Smooth muscle cell (in vitro differentiated cells): ENCODE measurements around the gene SNCG. TPM values are rescaled to one million over a fixed set of nuclear protein-coding genes. Genes with fewer than 3 reads are reported as not detected.
A peak's percentile ranks its signal among the peaks of the same experiment; 100 is the strongest.

ENCODE experiments used
- DNase-seq: peaks from one replicate; lab custom pipeline; 2025; ENCODE audit not compliant: unreplicated experiment; lab: John Stamatoyannopoulos, UW
- H2AFZ ChIP-seq: fragments of 200-600 bp; sonication (generic); 2 replicates; pipeline ENCODE4 v1.6.0; 2016; ENCODE audit warnings: antibody characterized with exemption, low read depth, mild to moderate bottlenecking
- H3F3A ChIP-seq: fragments of 200-600 bp; sonication (generic); 2 replicates; pipeline ENCODE4 v1.6.0; 2017; ENCODE audit warnings: antibody characterized with exemption, low read depth
- H3K27ac ChIP-seq: fragments of 200-600 bp; sonication (generic); 2 replicates; pipeline ENCODE4 v1.5.1; 2016; ENCODE audit warnings: low read depth, mild to moderate bottlenecking
- H3K27me3 ChIP-seq: fragments of 200-600 bp; sonication (generic); 2 replicates; pipeline ENCODE4 v1.6.1; 2016; ENCODE audit warnings: low read depth, mild to moderate bottlenecking
- H3K36me3 ChIP-seq: fragments of 200-600 bp; sonication (generic); 2 replicates; pipeline ENCODE4 v1.5.1; 2016; ENCODE audit warnings: low read depth
- H3K4me1 ChIP-seq: fragments of 200-600 bp; sonication (generic); 2 replicates; pipeline ENCODE4 v1.5.1; 2016; ENCODE audit warnings: low read depth
- H3K4me2 ChIP-seq: fragments of 200-600 bp; sonication (generic); 2 replicates; pipeline ENCODE4 v1.6.0; 2016; ENCODE audit warnings: mild to moderate bottlenecking
- H3K4me3 ChIP-seq: fragments of 200-600 bp; sonication (generic); 2 replicates; pipeline ENCODE4 v1.5.1; 2016; ENCODE audit warnings: mild to moderate bottlenecking
- H3K79me2 ChIP-seq: fragments of 200-600 bp; sonication (generic); 2 replicates; pipeline ENCODE4 v1.6.0; 2016; ENCODE audit warnings: low read depth, mild to moderate bottlenecking
- H3K9ac ChIP-seq: fragments of 200-600 bp; sonication (generic); 2 replicates; pipeline ENCODE4 v1.6.0; 2016; ENCODE audit warnings: low read depth
- H3K9me3 ChIP-seq: fragments of 200-600 bp; sonication (generic); replicated peaks from 2 replicates; pipeline ENCODE4 v1.5.1; 2016; ENCODE audit warnings: low read depth
- H4K20me1 ChIP-seq: fragments of 200-600 bp; sonication (generic); 2 replicates; pipeline ENCODE4 v1.6.0; 2016; ENCODE audit warnings: low read depth
- WGBS: methylation state at CpG from one replicate; pipeline ENCODE4 v1.1.7; 2016; ENCODE audit warnings: low lambda C conversion rate; 5-methylcytosine and 5-hydroxymethylcytosine counted together
- polyA plus RNA-seq: library from polyadenylated mRNA; unstranded; fragments of >200 nt; fragmentation: Nextera tagmentation; extraction: Ambion mirVana; gene quantifications from 2 replicates; pipeline ENCODE4 v1.2.1, GENCODE V29; 2016
- total RNA-seq: library from RNA; depleted of rRNA; stranded (reverse); fragments of >200 nt; gene quantifications from 2 replicates; pipeline ENCODE4 v1.2.3, GENCODE V29; 2014
- TF ChIP-seq, protein P1 (sequence below): fragments of 200-600 bp; sonication (generic); IDR thresholded peaks from 2 replicates; pipeline ENCODE4 v1.5.1; 2017; ENCODE audit warnings: borderline replicate concordance, mild to moderate bottlenecking, antibody characterized with exemption; ENCODE audit not compliant: insufficient read depth, poor library complexity, severe bottlenecking

SNCG gene
- total and polyA plus RNA-seq, 2 experiments from 2014 or later = 2.3 to 6.7 TPM

DNA sequence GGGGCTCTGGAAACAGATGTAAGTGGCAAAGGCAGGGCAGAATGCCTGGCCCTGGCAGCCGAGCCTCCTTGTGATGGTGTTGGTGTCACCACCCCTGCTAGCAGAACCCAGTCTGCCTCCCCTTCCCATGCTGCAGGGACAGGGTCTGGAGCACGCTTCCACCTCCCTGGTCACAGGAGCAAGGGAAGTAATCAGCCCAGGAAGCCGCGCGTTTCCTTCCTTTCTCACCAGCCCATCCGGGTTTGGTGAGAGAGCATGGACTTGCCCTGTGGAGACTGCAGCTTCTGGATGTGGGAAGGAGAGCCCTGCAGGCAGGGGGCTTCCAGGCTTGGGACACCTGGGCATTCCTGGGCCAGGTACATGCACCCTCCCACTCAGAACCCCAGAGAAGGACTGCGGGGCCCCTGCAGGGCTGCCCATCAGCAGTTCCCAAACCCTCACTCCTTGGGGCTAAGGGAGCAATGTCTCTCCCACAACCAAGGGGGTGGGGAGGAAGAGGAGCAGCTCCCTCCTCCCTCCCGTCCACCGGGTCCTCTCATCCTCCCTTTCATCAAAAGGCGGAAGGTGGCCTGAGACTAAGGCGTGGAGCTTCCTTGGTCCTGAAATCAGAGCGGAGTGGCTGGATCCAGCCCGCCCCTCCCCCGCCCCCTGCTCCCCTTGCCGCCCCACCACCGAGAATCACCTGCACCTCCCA is 2.8 kb upstream of the SNCG start:
- Histone ChIP-seq H3K27ac (no peak overlapping the region), H3K36me3 (no peaks in the 10 kb centered on the region), H3K4me1 (peaks cover 34% of the 10 kb centered on the region), H3K9me3 (no peaks in the 10 kb centered on the region), H3K79me2 (no peaks in the 10 kb centered on the region), H2AFZ (no peak overlapping the region), H3K9ac (no peak overlapping the region), H3K4me3 (no peak overlapping the region), H3F3A (no peaks in the 10 kb centered on the region), H4K20me1 (no peaks in the 10 kb centered on the region), H3K27me3 (no peaks in the 10 kb centered on the region), H3K4me2 (peak overlapping the region; percentile 74)
- TF ChIP-seq, protein P1, sequence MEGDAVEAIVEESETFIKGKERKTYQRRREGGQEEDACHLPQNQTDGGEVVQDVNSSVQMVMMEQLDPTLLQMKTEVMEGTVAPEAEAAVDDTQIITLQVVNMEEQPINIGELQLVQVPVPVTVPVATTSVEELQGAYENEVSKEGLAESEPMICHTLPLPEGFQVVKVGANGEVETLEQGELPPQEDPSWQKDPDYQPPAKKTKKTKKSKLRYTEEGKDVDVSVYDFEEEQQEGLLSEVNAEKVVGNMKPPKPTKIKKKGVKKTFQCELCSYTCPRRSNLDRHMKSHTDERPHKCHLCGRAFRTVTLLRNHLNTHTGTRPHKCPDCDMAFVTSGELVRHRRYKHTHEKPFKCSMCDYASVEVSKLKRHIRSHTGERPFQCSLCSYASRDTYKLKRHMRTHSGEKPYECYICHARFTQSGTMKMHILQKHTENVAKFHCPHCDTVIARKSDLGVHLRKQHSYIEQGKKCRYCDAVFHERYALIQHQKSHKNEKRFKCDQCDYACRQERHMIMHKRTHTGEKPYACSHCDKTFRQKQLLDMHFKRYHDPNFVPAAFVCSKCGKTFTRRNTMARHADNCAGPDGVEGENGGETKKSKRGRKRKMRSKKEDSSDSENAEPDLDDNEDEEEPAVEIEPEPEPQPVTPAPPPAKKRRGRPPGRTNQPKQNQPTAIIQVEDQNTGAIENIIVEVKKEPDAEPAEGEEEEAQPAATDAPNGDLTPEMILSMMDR = no peak
- no peak for DNase-seq
- 69% methylated on average over 12 of the region's 16 CpGs for WGBS

- no peak overlapping the region for H2AFZ ChIP-seq
- TF ChIP-seq, protein P1 = no peak
Observed at GRCh38 chr10:86956195-86956847, 2.1 kb upstream of the SNCG start.

GRCh38 chr10:86956848-86957448 is 1.5 kb upstream of the SNCG start:
- no peak for DNase-seq
- H3K4me1 ChIP-seq = peaks cover 34% of the 10 kb centered on the region
- TF ChIP-seq, protein P1 = no peak
- H3K27me3 ChIP-seq = no peaks in the 10 kb centered on the region
- H3F3A ChIP-seq = no peaks in the 10 kb centered on the region
- H3K79me2 ChIP-seq = no peaks in the 10 kb centered on the region
- no peaks in the 10 kb centered on the region for H4K20me1 ChIP-seq
- H3K27ac ChIP-seq = no peak overlapping the region
- H3K9ac ChIP-seq = no peak overlapping the region
- H3K9me3 ChIP-seq = no peaks in the 10 kb centered on the region
- no peak overlapping the region for H2AFZ ChIP-seq
- no peak overlapping the region for H3K4me3 ChIP-seq
- 96% methylated on average over 7 of the region's 7 CpGs for WGBS
- no peak overlapping the region for H3K4me2 ChIP-seq
- no peaks in the 10 kb centered on the region for H3K36me3 ChIP-seq

More at GRCh38 chr10:86956195-86956847, 2.1 kb upstream of the SNCG start:
- H4K20me1 ChIP-seq = no peaks in the 10 kb centered on the region
- H3K9me3 ChIP-seq = no peaks in the 10 kb centered on the region
- no peak for DNase-seq
- 78% methylated on average over 7 of the region's 7 CpGs for WGBS
- H3F3A ChIP-seq = no peaks in the 10 kb centered on the region
- H3K4me3 ChIP-seq = no peak overlapping the region
- H3K36me3 ChIP-seq = no peaks in the 10 kb centered on the region
- no peak overlapping the region for H3K4me2 ChIP-seq
- H3K9ac ChIP-seq = no peak overlapping the region
- no peaks in the 10 kb centered on the region for H3K79me2 ChIP-seq
- H3K4me1 ChIP-seq = peaks cover 34% of the 10 kb centered on the region
- no peak overlapping the region for H3K27ac ChIP-seq
- no peaks in the 10 kb centered on the region for H3K27me3 ChIP-seq
